A549 (cell line): ENCODE measurements around the gene IRX4. TPM values are rescaled to one million over a fixed set of nuclear protein-coding genes. Genes with fewer than 3 reads are reported as not detected.

ENCODE experiments used
- ATAC-seq, 2 experiments: fragments of 200-7000 bp in 1 of 2; fragments of >200 bp in 1 of 2; cut with Nextera tagmentation in 1 of 2; cut with Tn5 transposase in 1 of 2; 3 replicates each; pipeline versions ENCODE4 v1.8.0 to v1.9.1; 2018 to 2020; ENCODE audit warnings: mild to moderate bottlenecking in 1 of 2, moderate library complexity in 1 of 2
- CTCF ChIA-PET: fragments of 300-600 bp; sonication (Branson Sonifier 250); formaldehyde crosslinking; extraction: SDS; loops from one replicate; lab custom pipeline; 2021; ENCODE audit warnings: antibody characterized with exemption, inconsistent platforms; lab: Yijun Ruan, JAX
- POLR2A ChIA-PET: fragments of 350-600 bp; formaldehyde crosslinking; extraction: SDS; loops from one replicate; lab custom pipeline; 2021; ENCODE audit warnings: antibody characterized with exemption, inconsistent platforms; lab: Yijun Ruan, JAX
- DNase-seq, 2 experiments: peaks; one replicate each; pipeline versions ENCODE4 v3.0.0 to v3.0.0-alpha.2; 2011 to 2016; ENCODE audit warnings: low read depth in 1 of 2, low spot score in 1 of 2
- FAIRE-seq: peaks from 2 replicates; lab custom pipeline; 2011; peaks lifted over from hg19 to GRCh38; lab: Jason Lieb, UNC
- H3K27ac ChIP-seq, 2 experiments: fragments of >200 bp; sonication (Bioruptor Twin); formaldehyde crosslinking; 3 replicates each; pipeline ENCODE4 v1.5.1; 2016 to 2017
- H3K4me1 ChIP-seq: fragments of >200 bp; sonication (Bioruptor Twin); formaldehyde crosslinking; 3 replicates; pipeline ENCODE4 v1.6.1; 2016
- H3K4me2 ChIP-seq: fragments of >200 bp; sonication (Bioruptor Twin); formaldehyde crosslinking; 3 replicates; pipeline ENCODE4 v1.6.1; 2016
- H3K4me3 ChIP-seq: fragments of >200 bp; sonication (Bioruptor Twin); formaldehyde crosslinking; 3 replicates; pipeline ENCODE4 v1.5.1; 2016
- H3K9me3 ChIP-seq: fragments of >200 bp; sonication (Bioruptor Twin); formaldehyde crosslinking; 3 replicates; pipeline ENCODE4 v1.6.1; 2016
- BHLHE40 ChIP-seq: IDR thresholded peaks from 2 replicates; pipeline ENCODE4 v1.6.1; 2012; ENCODE audit warnings: low read depth, low read length, inconsistent platforms
- CTCF ChIP-seq: fragments of >200 bp; sonication (Bioruptor Twin); formaldehyde crosslinking; IDR thresholded peaks from 3 replicates; pipeline ENCODE4 v1.5.1; 2016
- EHF ChIP-seq: fragments of 250-450 bp; sonication (Bioruptor Pico); IDR thresholded peaks from 2 replicates; pipeline ENCODE4 v1.5.0; 2020; ENCODE audit warnings: mild to moderate bottlenecking
- FOSB ChIP-seq: fragments of 250-450 bp; sonication (Bioruptor Pico); IDR thresholded peaks from 2 replicates; pipeline ENCODE4 v1.5.0; 2020; ENCODE audit warnings: mild to moderate bottlenecking, moderate library complexity
- HEYL ChIP-seq: fragments of 250-450 bp; sonication (Bioruptor Pico); IDR thresholded peaks from 2 replicates; pipeline ENCODE4 v1.8.0; 2021; ENCODE audit warnings: mild to moderate bottlenecking, moderate library complexity
- HOXA7 ChIP-seq: fragments of 250-450 bp; sonication (Bioruptor Pico); IDR thresholded peaks from 2 replicates; pipeline ENCODE4 v1.5.0; 2020; ENCODE audit warnings: mild to moderate bottlenecking, moderate library complexity
- HOXB13 ChIP-seq: fragments of 250-450 bp; sonication (Bioruptor Pico); IDR thresholded peaks from 2 replicates; pipeline ENCODE4 v1.5.0; 2020; ENCODE audit warnings: low read depth, mild to moderate bottlenecking, moderate library complexity
- JUNB ChIP-seq: fragments of >200 bp; sonication (Bioruptor Twin); formaldehyde crosslinking; IDR thresholded peaks from 2 replicates; pipeline ENCODE4 v1.6.1; 2016
- KDM5A ChIP-seq: fragments of 200-600 bp; sonication (generic); IDR thresholded peaks from 2 replicates; pipeline ENCODE4 v1.6.1; 2016; ENCODE audit warnings: antibody characterized with exemption, mild to moderate bottlenecking
- MAFK ChIP-seq: fragments of 450-650 bp; IDR thresholded peaks from 2 replicates; pipeline ENCODE4 v1.6.1; 2014; ENCODE audit not compliant: partially characterized antibody
- RAD21 ChIP-seq, 2 experiments: fragments of >200 bp in 1 of 2; sonication (Bioruptor Twin) in 1 of 2; formaldehyde crosslinking in 1 of 2; IDR thresholded peaks in 1 of 2; conservative IDR thresholded peaks in 1 of 2; 2 replicates in 1 of 2; 3 replicates in 1 of 2; pipeline ENCODE4 v1.6.1; 2012 to 2018; ENCODE audit warnings: inconsistent platforms in 1 of 2
- RCOR1 ChIP-seq: fragments of 150-350 bp; IDR thresholded peaks from 2 replicates; pipeline ENCODE4 v1.6.1; 2014; ENCODE audit warnings: antibody characterized with exemption, low read length, low read depth
- REST ChIP-seq: fragments of 200-600 bp; sonication (generic); IDR thresholded peaks from 2 replicates; pipeline ENCODE4 v1.6.1; 2016; ENCODE audit warnings: antibody characterized with exemption, mild to moderate bottlenecking, moderate library complexity
- RFX5 ChIP-seq: fragments of 450-650 bp; IDR thresholded peaks from 2 replicates; pipeline ENCODE4 v1.7.1; 2014; ENCODE audit warnings: antibody characterized with exemption, mild to moderate bottlenecking, moderate library complexity
- ZSCAN20 ChIP-seq: fragments of 250-450 bp; sonication (Bioruptor Pico); IDR thresholded peaks from 2 replicates; pipeline ENCODE4 v1.8.0; 2022; ENCODE audit warnings: mild to moderate bottlenecking, moderate library complexity
- WGBS: methylation state at CpG from one replicate; pipeline ENCODE4 v1.1.6; 2017; ENCODE audit errors: missing lambda C conversion rate; 5-methylcytosine and 5-hydroxymethylcytosine counted together
- polyA plus RNA-seq, 4 experiments: library from polyadenylated mRNA; depleted of rRNA in 3 of 4; stranded (reverse); fragments of >200 nt; fragmentation: RNase III in 1 of 4; extraction: RNeasy Plus Mini Kit Qiagen cat#74134 plus additional on column Dnase treatment in 1 of 4; gene quantifications; 2 replicates in 3 of 4; 3 replicates in 1 of 4; pipeline ENCODE4 v1.2.3, GENCODE V29; 2011 to 2017
- TF ChIP-seq, protein P1 (sequence below): fragments of >200 bp; sonication (Bioruptor Twin); formaldehyde crosslinking; IDR thresholded peaks from 2 replicates; pipeline ENCODE4 v1.6.1; 2016
- TF ChIP-seq, protein P2 (sequence below): IDR thresholded peaks from 2 replicates; pipeline ENCODE4 v1.6.1; 2012
- TF ChIP-seq, protein P3 (sequence below): fragments of 450-650 bp; IDR thresholded peaks from 2 replicates; pipeline ENCODE4 v1.6.1; 2014; ENCODE audit warnings: antibody characterized with exemption
- TF ChIP-seq, protein P4 (sequence below): IDR thresholded peaks from 2 replicates; pipeline ENCODE4 v1.6.1; 2012
- TF ChIP-seq, protein P5 (sequence below): fragments of >200 bp; sonication (Bioruptor Twin); formaldehyde crosslinking; IDR thresholded peaks from 3 replicates; pipeline ENCODE4 v1.6.1; 2016

The IRX4 gene
- polyA plus RNA-seq, 2 of the 4 experiments (the other 2 are of a cell fraction): 0.04 to 0.06 TPM

GRCh38 chr5:1880377-1881025 is 2.2 kb downstream of the IRX4 start:
- ATAC-seq (no peak), DNase-seq (no peak), FAIRE-seq (no peak)
- Histone ChIP-seq H3K27ac (no peak overlapping the region), H3K9me3 (no peaks in the 10 kb centered on the region), H3K4me1 (peaks cover 11% of the 10 kb centered on the region; the same call in 2 of the 3 replicates), H3K4me3 (no peak overlapping the region), H3K4me2 (no peak overlapping the region; the same call in 2 of the 3 replicates)
- POLR2A ChIA-PET: no interaction called here
- WGBS: 69% methylated on average over 14 of the region's 19 CpGs
- CTCF ChIA-PET: no interaction called here
- TF ChIP-seq HOXA7: no peak
- no peak for TF ChIP-seq BHLHE40
- TF ChIP-seq RFX5: no peak
- no peak for TF ChIP-seq EHF (CRISPR knock-in tag)
- TF ChIP-seq JUNB: no peak
- TF ChIP-seq, protein P1, sequence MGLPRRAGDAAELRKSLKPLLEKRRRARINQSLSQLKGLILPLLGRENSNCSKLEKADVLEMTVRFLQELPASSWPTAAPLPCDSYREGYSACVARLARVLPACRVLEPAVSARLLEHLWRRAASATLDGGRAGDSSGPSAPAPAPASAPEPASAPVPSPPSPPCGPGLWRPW: no peak
- no peak for TF ChIP-seq MAFK

GRCh38 chr5:1879292-1880263 is 3.1 kb downstream of the IRX4 start:
- TF ChIP-seq CTCF: no peak
- no peak for TF ChIP-seq KDM5A
- TF ChIP-seq REST: peak; percentile 37; the same call in 1 of the 2 replicates
- no peak for FAIRE-seq
- Histone ChIP-seq H3K4me2 (no peak overlapping the region), H3K27ac (no peak overlapping the region), H3K4me1 (peaks cover 11% of the 10 kb centered on the region; the same call in 2 of the 3 replicates), H3K4me3 (no peak overlapping the region), H3K9me3 (no peaks in the 10 kb centered on the region)
- WGBS: 71% methylated on average over 43 of the region's 48 CpGs
- CTCF ChIA-PET: no interaction called here
- ATAC-seq: no peak
- DNase-seq: no peak
- POLR2A ChIA-PET: no interaction called here

DNA sequence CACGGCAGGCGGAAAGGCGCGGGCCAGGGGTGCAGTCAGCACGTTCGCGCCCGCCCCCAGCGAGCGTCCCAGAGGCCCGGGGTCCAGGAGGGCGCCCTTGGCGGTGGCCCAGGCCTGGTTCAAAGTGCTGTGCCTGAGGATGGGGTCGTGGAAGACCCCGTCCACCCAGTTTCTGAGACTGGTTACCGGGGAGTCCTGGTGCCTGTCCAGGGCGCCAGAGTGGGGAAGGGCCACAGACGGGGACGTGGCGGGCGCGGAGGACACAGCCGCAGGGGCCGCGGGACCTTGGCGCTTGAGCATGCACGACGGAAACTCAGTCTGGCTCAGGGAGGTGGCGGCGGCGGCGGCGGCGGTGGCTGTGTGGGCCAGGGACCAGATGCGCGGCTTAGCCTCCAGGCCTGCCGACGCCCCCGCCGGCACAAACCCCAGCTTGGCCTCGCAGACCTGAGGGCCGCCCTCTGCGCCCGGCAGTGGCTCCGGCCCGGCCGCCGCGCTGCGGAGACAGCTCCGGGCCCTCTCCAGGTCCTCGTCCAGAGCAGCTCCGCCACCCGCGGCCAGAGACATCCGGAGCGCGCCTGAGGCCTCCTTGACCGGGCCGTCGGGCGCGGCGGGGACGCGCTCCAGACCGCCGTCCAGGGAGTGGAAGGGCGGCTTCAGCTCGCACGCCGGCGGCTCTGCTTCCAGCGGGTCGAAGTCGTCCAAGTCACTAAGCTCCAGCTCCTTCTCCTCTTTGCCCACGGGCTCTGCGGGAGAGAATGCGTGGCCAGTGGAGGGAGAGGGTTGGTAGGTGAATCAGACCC is 4.5 kb downstream of the IRX4 start:
- DNase-seq (no peak), FAIRE-seq (no peak), ATAC-seq (no peak)
- Histone ChIP-seq H3K4me1 (peaks cover 3% of the 10 kb centered on the region; the same call in 2 of the 3 replicates), H3K4me3 (no peak overlapping the region), H3K9me3 (no peaks in the 10 kb centered on the region), H3K27ac (no peak overlapping the region), H3K4me2 (no peak overlapping the region)
- ChIA-PET POLR2A (no interaction called here), CTCF (interaction anchor here (1.0 kb wide), 1 partner anchor 24 kb away, joined by 3 read pairs; no protein-coding TSS in a partner anchor)
- 89% methylated on average over 29 of the region's 79 CpGs for WGBS
- TF ChIP-seq RFX5 (no peak), RCOR1 (no peak), HOXB13 (CRISPR knock-in tag) (no peak), FOSB (CRISPR knock-in tag) (no peak), HEYL (CRISPR knock-in tag) (no peak), EHF (CRISPR knock-in tag) (no peak), RAD21 (conservative IDR thresholded peaks at IDR 0.05 in 1 of 2, IDR thresholded peaks at IDR 0.05 in 1 of 2) (no peak), HOXA7 (no peak), ZSCAN20 (CRISPR knock-in tag) (no peak)
- TF ChIP-seq, protein P2, sequence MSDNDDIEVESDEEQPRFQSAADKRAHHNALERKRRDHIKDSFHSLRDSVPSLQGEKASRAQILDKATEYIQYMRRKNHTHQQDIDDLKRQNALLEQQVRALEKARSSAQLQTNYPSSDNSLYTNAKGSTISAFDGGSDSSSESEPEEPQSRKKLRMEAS: no peak
- TF ChIP-seq, protein P3, sequence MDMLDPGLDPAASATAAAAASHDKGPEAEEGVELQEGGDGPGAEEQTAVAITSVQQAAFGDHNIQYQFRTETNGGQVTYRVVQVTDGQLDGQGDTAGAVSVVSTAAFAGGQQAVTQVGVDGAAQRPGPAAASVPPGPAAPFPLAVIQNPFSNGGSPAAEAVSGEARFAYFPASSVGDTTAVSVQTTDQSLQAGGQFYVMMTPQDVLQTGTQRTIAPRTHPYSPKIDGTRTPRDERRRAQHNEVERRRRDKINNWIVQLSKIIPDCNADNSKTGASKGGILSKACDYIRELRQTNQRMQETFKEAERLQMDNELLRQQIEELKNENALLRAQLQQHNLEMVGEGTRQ: no peak
- TF ChIP-seq, protein P4, sequence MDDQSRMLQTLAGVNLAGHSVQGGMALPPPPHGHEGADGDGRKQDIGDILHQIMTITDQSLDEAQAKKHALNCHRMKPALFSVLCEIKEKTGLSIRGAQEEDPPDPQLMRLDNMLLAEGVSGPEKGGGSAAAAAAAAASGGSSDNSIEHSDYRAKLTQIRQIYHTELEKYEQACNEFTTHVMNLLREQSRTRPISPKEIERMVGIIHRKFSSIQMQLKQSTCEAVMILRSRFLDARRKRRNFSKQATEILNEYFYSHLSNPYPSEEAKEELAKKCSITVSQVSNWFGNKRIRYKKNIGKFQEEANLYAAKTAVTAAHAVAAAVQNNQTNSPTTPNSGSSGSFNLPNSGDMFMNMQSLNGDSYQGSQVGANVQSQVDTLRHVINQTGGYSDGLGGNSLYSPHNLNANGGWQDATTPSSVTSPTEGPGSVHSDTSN: no peak
- TF ChIP-seq, protein P5, sequence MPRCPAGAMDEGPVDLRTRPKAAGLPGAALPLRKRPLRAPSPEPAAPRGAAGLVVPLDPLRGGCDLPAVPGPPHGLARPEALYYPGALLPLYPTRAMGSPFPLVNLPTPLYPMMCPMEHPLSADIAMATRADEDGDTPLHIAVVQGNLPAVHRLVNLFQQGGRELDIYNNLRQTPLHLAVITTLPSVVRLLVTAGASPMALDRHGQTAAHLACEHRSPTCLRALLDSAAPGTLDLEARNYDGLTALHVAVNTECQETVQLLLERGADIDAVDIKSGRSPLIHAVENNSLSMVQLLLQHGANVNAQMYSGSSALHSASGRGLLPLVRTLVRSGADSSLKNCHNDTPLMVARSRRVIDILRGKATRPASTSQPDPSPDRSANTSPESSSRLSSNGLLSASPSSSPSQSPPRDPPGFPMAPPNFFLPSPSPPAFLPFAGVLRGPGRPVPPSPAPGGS: no peak
